Lower lobe of right lung (tissue), 2 donors: ENCODE measurements around the gene BCAT1. TPM values are rescaled to one million over a fixed set of nuclear protein-coding genes. Genes with fewer than 3 reads are reported as not detected.
"Not testable (repeated sequence)": the region's sequence is repeated elsewhere in the genome, so short reads cannot be mapped to it uniquely, and the experiment has no call there.

ENCODE experiments used
- ATAC-seq, 2 donors: fragments of 200-7000 bp; cut with Tn5 transposase; one replicate each; pipeline ENCODE4 v1.9.1; 2020 to 2022; ENCODE audit warnings: mild to moderate bottlenecking in 2 of 2, moderate library complexity in 2 of 2
- DNase-seq: peaks from one replicate; pipeline ENCODE4 v3.0.0-alpha.2; 2020
- H3K27ac ChIP-seq: fragments of 200-600 bp; one replicate; pipeline ENCODE4 v1.8.0; 2022
- H3K27me3 ChIP-seq: fragments of 200-600 bp; one replicate; pipeline ENCODE4 v1.8.0; 2022; ENCODE audit warnings: low read depth
- H3K36me3 ChIP-seq: fragments of 200-600 bp; one replicate; pipeline ENCODE4 v1.8.0; 2022; ENCODE audit warnings: mild to moderate bottlenecking
- H3K4me1 ChIP-seq: fragments of 200-600 bp; one replicate; pipeline ENCODE4 v1.8.0; 2022
- H3K4me3 ChIP-seq: fragments of 200-600 bp; one replicate; pipeline ENCODE4 v1.8.0; 2022; ENCODE audit warnings: mild to moderate bottlenecking
- H3K9me3 ChIP-seq: fragments of 200-600 bp; one replicate; pipeline ENCODE4 v1.8.0; 2022
- CTCF ChIP-seq: fragments of 200-600 bp; IDR thresholded peaks from one replicate; pipeline ENCODE4 v1.8.0; 2022; ENCODE audit warnings: antibody characterized with exemption, mild to moderate bottlenecking
- intact Hi-C: fragments of 100-400 bp; cut with DNase I; formaldehyde crosslinking; loops from one replicate; pipeline ENCODE4 v1.11.0; 2022
- total RNA-seq: library from RNA; stranded (reverse); fragmentation: NEBNext Ultra II Directional; extraction: Animal tissue kit (Norgen Biotek cat#: 25700); gene quantifications from one replicate; pipeline ENCODE4 v1.2.1, GENCODE V29; 2021
- donor health status: DM: no; HTN: yes; CAD: no; lungs with severe emphysema.

The BCAT1 gene
- total RNA-seq, 1 donor from 2014 or later, result 50.6 TPM

- H3K4me3 ChIP-seq, result no peak overlapping the region
- DNase-seq, result no peak
- H3K27ac ChIP-seq, result no peak overlapping the region
- no peaks in the 10 kb centered on the region for H3K9me3 ChIP-seq
- H3K36me3 ChIP-seq, result no peaks in the 10 kb centered on the region
- no peaks in the 10 kb centered on the region for H3K27me3 ChIP-seq
- H3K4me1 ChIP-seq, result no peaks in the 10 kb centered on the region
- intact Hi-C loops, result no loop called here
- TF ChIP-seq CTCF, result no peak
- ATAC-seq, result no peak
These were observed 33.4 kb downstream of the BCAT1 start for GRCh38 chr12:24915501-24915900.

- Histone ChIP-seq H3K27me3 (no peaks in the 10 kb centered on the region), H3K9me3 (no peaks in the 10 kb centered on the region), H3K4me1 (no peaks in the 10 kb centered on the region), H3K4me3 (no peak overlapping the region), H3K27ac (no peak overlapping the region), H3K36me3 (no peaks in the 10 kb centered on the region)
- no peak for DNase-seq
- ATAC-seq, result no peak
- intact Hi-C loops, result no loop called here
- no peak for TF ChIP-seq CTCF
These were observed 34.9 kb downstream of the BCAT1 start for GRCh38 chr12:24913953-24914352.

- DNase-seq (no peak), ATAC-seq (no peak)
- Histone ChIP-seq H3K27ac (no peak overlapping the region), H3K4me1 (no peaks in the 10 kb centered on the region), H3K4me3 (no peak overlapping the region), H3K27me3 (no peaks in the 10 kb centered on the region), H3K36me3 (no peaks in the 10 kb centered on the region), H3K9me3 (no peaks in the 10 kb centered on the region)
- TF ChIP-seq CTCF, result no peak
- intact Hi-C loops, result no loop called here
These were observed 35.8 kb downstream of the BCAT1 start for GRCh38 chr12:24913130-24913529.

GRCh38 chr12:24911271-24911791, 37.6 kb downstream of the BCAT1 start:
- intact Hi-C loops, result no loop called here
- no peaks in the 10 kb centered on the region for H3K27me3 ChIP-seq
- no peaks in the 10 kb centered on the region for H3K9me3 ChIP-seq
- H3K36me3 ChIP-seq, result no peaks in the 10 kb centered on the region
- ATAC-seq (no peak), DNase-seq (no peak)
- H3K27ac ChIP-seq, result no peak overlapping the region
- H3K4me3 ChIP-seq, result no peak overlapping the region
- no peaks in the 10 kb centered on the region for H3K4me1 ChIP-seq
- no peak for TF ChIP-seq CTCF

GRCh38 chr12:24910192-24910591, 38.7 kb downstream of the BCAT1 start:
- H3K27me3 ChIP-seq, H3K4me3 ChIP-seq, intact Hi-C loops, ATAC-seq, H3K4me1 ChIP-seq, H3K9me3 ChIP-seq, H3K36me3 ChIP-seq, DNase-seq, H3K27ac ChIP-seq: not testable (repeated sequence)

- intact Hi-C loops, result no loop called here
- Histone ChIP-seq H3K4me3 (no peak overlapping the region), H3K36me3 (no peaks in the 10 kb centered on the region), H3K4me1 (no peaks in the 10 kb centered on the region), H3K27ac (no peak overlapping the region), H3K27me3 (no peaks in the 10 kb centered on the region), H3K9me3 (no peaks in the 10 kb centered on the region)
- ATAC-seq, result peak; percentile 63 to 88
- peak; percentile 70 for DNase-seq
- no peak for TF ChIP-seq CTCF
These were observed 39.2 kb downstream of the BCAT1 start for GRCh38 chr12:24909667-24910066.
